ENCODE results near the gene NKX2-3. TPM values are rescaled to one million over a fixed set of nuclear protein-coding genes. Genes with fewer than 3 reads are reported as not detected.

The NKX2-3 gene
- total and polyA plus RNA-seq, 2 of the 8 experiments (the other 6 are each of a cell fraction or from before 2014, with no cell fraction given): not detected

DNA sequence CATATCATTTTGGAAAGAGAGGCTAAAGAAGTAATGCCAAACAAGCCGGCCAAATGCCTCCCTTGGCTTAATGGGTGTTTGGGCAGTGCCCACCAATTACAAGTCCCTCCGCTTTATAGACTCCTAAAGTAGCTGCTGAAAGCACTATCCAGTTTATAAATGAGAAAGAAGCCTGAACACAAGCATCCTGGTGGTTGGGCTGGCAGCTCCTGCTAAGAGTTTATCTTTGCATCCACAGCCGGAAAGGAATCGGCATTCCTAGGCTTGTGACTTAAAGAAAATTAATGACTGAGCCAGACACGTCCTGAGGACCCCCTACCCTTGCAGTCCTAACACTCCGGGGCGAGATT lies 13.1 kb upstream of the NKX2-3 start:
- H3K79me1 ChIP-seq (ENCODE audit: low read depth, low read length): no peaks in the 10 kb centered on the region
- H3K36me3 ChIP-seq (ENCODE audit: control insufficient read depth in 2 of 4, insufficient read depth in 4 of 4, low read length in 3 of 4): no peaks in the 10 kb centered on the region
- no peak overlapping the region for H3K14ac ChIP-seq (ENCODE audit: insufficient read length)
- H2AFZ ChIP-seq (ENCODE audit: low read length): no peak overlapping the region
- WGBS, 2 experiments (ENCODE audit: extremely low coverage in 1 of 2, insufficient coverage in 1 of 2, insufficient read length in 1 of 2, insufficient replicate concordance in 2 of 2, low coverage in 1 of 2, low lambda C conversion rate in 2 of 2, missing lambda C conversion rate in 1 of 2): 29% methylated on average over 7 of the region's 7 CpGs; no CpG with 5 or more reads in 1 of the 2 experiments
- H2BK12ac ChIP-seq (ENCODE audit: low read depth, low read length): no peak overlapping the region
- no peak overlapping the region for H3K9ac ChIP-seq (replicated peaks in 1 of 4; ENCODE audit: extremely low read depth in 1 of 4, low read depth in 3 of 4, low read length in 3 of 4)
- DNase-seq (ENCODE audit: low read depth in 1 of 2, low spot score in 2 of 2) (no peak), FAIRE-seq (no peak)
- H3K4ac ChIP-seq (replicated peaks; ENCODE audit: insufficient read length, low read depth, low read length): no peak overlapping the region
- no peak overlapping the region for H2BK15ac ChIP-seq (ENCODE audit: low read length)
- H3K23ac ChIP-seq (ENCODE audit: insufficient read length): no peak overlapping the region
- peaks cover 6% of the 10 kb centered on the region; the same call in 1 of the 2 replicates for H3K23me2 ChIP-seq (ENCODE audit: low read depth, low read length)
- no peak overlapping the region for H3K18ac ChIP-seq (ENCODE audit: extremely low read depth, low read length)
- no peak overlapping the region for H2BK5ac ChIP-seq (ENCODE audit: low read depth, low read length)
- H4K20me1 ChIP-seq (replicated peaks in 1 of 2; ENCODE audit: control insufficient read depth in 1 of 2, insufficient read depth in 2 of 2, low read length in 2 of 2): peaks cover 16 to 25% of the 10 kb centered on the region in 2 experiments
- POLR2A ChIA-PET (ENCODE audit: partially characterized antibody): interaction anchor here (2.2 kb wide), 1 partner anchor 15 kb away, joined by 6 read pairs; no protein-coding TSS in a partner anchor
- H3K27me3 ChIP-seq (replicated peaks in 1 of 4; ENCODE audit: control insufficient read depth in 3 of 4, extremely low read depth in 1 of 4, insufficient read depth in 3 of 4, low read length in 3 of 4): peaks cover 64 to 93% (median 78%) of the 10 kb centered on the region in 4 experiments
- no peak overlapping the region for H4K5ac ChIP-seq (ENCODE audit: insufficient read length, low read depth, low read length)
- H4K91ac ChIP-seq (replicated peaks; ENCODE audit: insufficient read length, low read length): no peak overlapping the region
- H3K4me3 ChIP-seq (ENCODE audit: extremely low read depth in 1 of 4, insufficient read depth in 2 of 4, low read depth in 3 of 4, low read length in 4 of 4): peak overlapping the region in 1 of 4 experiments; percentile 44; a peak in 2 of 8 replicates
- no peak overlapping the region for H2BK20ac ChIP-seq (ENCODE audit: low read length)
- no peak overlapping the region for H4K8ac ChIP-seq (ENCODE audit: extremely low read depth, insufficient read depth, low read length)
- no peaks in the 10 kb centered on the region for H3K9me3 ChIP-seq (ENCODE audit: insufficient read depth in 2 of 2, low read depth in 1 of 2, low read length in 1 of 2)
- no peaks in the 10 kb centered on the region for H3K79me2 ChIP-seq (ENCODE audit: control insufficient read depth in 1 of 2, insufficient read depth in 2 of 2, low read length in 2 of 2)
- H2BK120ac ChIP-seq (replicated peaks; ENCODE audit: low read depth, low read length): no peak overlapping the region
- H3K27ac ChIP-seq (ENCODE audit: low read depth, low read length): no peak overlapping the region
- no peak overlapping the region for H2AK5ac ChIP-seq (ENCODE audit: low read depth, low read length)
- CTCF ChIA-PET (ENCODE audit: partially characterized antibody): interaction anchor here (1.1 kb wide), 1 partner anchor 84 kb away, joined by 3 read pairs; no protein-coding TSS in a partner anchor
- H3K56ac ChIP-seq (replicated peaks; ENCODE audit: insufficient read length, low read depth, low read length): no peak overlapping the region
- peak overlapping the region; percentile 53 to 66; a peak in 3 of 4 replicates for H3K4me2 ChIP-seq (ENCODE audit: insufficient read depth in 1 of 2, low read depth in 2 of 2, low read length in 2 of 2)
- H3K4me1 ChIP-seq (replicated peaks in 1 of 4; ENCODE audit: control insufficient read depth in 3 of 4, insufficient read depth in 4 of 4, low read length in 3 of 4): peaks cover 10 to 21% (median 18%) of the 10 kb centered on the region in 4 experiments
- no peak for TF ChIP-seq YY1 (IDR thresholded peaks at IDR 0.05; ENCODE audit: low read depth, low read length)
- TF ChIP-seq NRF1 (IDR thresholded peaks at IDR 0.05; ENCODE audit: low read depth, low read length): no peak
- TF ChIP-seq, protein P1, sequence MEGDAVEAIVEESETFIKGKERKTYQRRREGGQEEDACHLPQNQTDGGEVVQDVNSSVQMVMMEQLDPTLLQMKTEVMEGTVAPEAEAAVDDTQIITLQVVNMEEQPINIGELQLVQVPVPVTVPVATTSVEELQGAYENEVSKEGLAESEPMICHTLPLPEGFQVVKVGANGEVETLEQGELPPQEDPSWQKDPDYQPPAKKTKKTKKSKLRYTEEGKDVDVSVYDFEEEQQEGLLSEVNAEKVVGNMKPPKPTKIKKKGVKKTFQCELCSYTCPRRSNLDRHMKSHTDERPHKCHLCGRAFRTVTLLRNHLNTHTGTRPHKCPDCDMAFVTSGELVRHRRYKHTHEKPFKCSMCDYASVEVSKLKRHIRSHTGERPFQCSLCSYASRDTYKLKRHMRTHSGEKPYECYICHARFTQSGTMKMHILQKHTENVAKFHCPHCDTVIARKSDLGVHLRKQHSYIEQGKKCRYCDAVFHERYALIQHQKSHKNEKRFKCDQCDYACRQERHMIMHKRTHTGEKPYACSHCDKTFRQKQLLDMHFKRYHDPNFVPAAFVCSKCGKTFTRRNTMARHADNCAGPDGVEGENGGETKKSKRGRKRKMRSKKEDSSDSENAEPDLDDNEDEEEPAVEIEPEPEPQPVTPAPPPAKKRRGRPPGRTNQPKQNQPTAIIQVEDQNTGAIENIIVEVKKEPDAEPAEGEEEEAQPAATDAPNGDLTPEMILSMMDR (IDR thresholded peaks at IDR 0.05; ENCODE audit: control extremely low read depth in 1 of 3, insufficient read depth in 1 of 3, low read depth in 1 of 3, low read length in 3 of 3): no peak
- TF ChIP-seq SP4 (IDR thresholded peaks at IDR 0.05; ENCODE audit: low read length): no peak
- TF ChIP-seq POLR2A (IDR thresholded peaks at IDR 0.05; ENCODE audit: control extremely low read depth in 1 of 2, low read depth in 2 of 2, low read length in 2 of 2): no peak
- no peak for TF ChIP-seq CHD2 (IDR thresholded peaks at IDR 0.05; ENCODE audit: low read length)
- no peak for TF ChIP-seq BACH1 (IDR thresholded peaks at IDR 0.05; ENCODE audit: low read length)
- TF ChIP-seq HDAC6 (IDR thresholded peaks at IDR 0.05; ENCODE audit: low read depth, low read length): no peak
- no peak for TF ChIP-seq MAFK (IDR thresholded peaks at IDR 0.05; ENCODE audit: low read depth, low read length)
- no peak for TF ChIP-seq HDAC2 (IDR thresholded peaks at IDR 0.05; ENCODE audit: borderline replicate concordance in 1 of 2, low read depth in 2 of 2, low read length in 2 of 2)
- no peak for TF ChIP-seq RXRA (IDR thresholded peaks at IDR 0.05; ENCODE audit: insufficient read depth, low read depth, low read length)
- no peak for TF ChIP-seq CREB1 (IDR thresholded peaks at IDR 0.05)
- TF ChIP-seq CEBPB (IDR thresholded peaks at IDR 0.05; ENCODE audit: low read depth, low read length): no peak
- TF ChIP-seq TCF12 (IDR thresholded peaks at IDR 0.05; ENCODE audit: low read depth, low read length): no peak
